Measurements from ENCODE around the gene RAPGEF4. TPM values are rescaled to one million over a fixed set of nuclear protein-coding genes. Genes with fewer than 3 reads are reported as not detected.
"Not testable (repeated sequence)": the region's sequence is repeated elsewhere in the genome, so short reads cannot be mapped to it uniquely, and the experiment has no call there.

Gene RAPGEF4
- total and polyA plus RNA-seq, 4 donors: 6.4 to 33.5 (median 8.6) TPM

DNA sequence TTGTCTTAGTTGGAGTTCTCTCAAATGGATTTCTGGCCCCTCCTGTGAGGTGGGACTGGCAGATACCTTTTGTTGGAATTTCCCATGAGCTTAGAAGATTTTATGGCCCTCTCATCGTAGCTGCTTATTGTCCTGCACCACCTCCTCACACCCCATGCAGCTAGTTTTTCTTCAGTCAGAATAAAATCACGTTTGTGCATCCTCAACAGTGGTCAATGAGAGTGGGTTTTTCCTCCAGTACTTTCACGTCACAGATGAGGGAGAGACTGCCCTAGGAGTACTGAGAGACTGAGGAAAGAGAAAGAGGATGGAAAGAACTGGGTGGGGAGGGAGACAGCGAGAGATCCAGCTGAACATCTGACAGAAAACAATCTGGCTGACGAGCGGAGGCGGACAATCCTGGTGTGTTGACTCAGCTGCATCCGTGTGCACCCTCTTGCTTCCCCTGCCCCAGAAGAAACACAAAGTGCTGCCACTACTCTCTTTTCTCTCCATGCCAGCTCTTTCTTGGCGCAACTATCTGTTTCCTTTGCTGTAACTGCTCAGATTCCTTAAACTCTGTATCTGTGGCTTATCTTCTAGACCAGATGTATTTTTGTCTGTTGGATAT is 7.4 kb downstream of the RAPGEF4 start:
- no peak overlapping the region for H3K9ac ChIP-seq (ENCODE audit: insufficient read depth in 1 of 2, low read length in 2 of 2)

DNA sequence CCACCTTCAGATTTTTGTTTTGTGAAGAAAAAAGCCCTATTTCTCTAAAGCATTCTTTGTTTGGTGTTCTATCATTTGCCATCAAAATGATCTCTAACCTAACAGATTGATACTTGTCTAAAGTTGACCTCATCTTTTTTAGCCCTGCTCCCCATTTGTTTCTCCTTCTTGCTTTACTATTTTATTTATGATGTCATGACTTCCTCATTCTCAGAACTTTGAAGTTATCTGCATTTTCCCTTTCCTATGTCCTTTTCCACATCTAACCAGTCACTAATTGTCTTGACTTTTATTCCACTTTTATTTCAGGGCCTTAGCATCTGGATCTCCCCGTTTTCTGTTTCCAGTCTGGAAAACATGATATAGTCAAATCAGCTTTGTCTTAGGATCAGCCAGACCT is 8.3 kb downstream of the RAPGEF4 start:
- 94 to 95% methylated on average over 1 of the region's 1 CpG for WGBS, 2 donors
- no peaks in the 10 kb centered on the region for H3K4me1 ChIP-seq (ENCODE audit: control insufficient read depth in 5 of 5, insufficient read depth in 5 of 5, low read length in 5 of 5)
- H3K27me3 ChIP-seq (ENCODE audit: control insufficient read depth in 3 of 3, insufficient read depth in 3 of 3, low read length in 2 of 3): peaks cover 0 to 2% (median under 1%) of the 10 kb centered on the region in 3 donors
- no peak for TF ChIP-seq CTCF (IDR thresholded peaks at IDR 0.05; ENCODE audit: control extremely low read depth, extremely low read depth)
- H3K27ac ChIP-seq (ENCODE audit: low read depth in 1 of 2, low read length in 1 of 2): no peak overlapping the region
- no peak overlapping the region for H3K4me3 ChIP-seq
- DNase-seq (no peak), ATAC-seq (ENCODE audit: insufficient read depth, low FRiP score) (no peak)
- H3K9ac ChIP-seq (ENCODE audit: insufficient read depth in 1 of 2, low read length in 2 of 2): no peak overlapping the region
- no peaks in the 10 kb centered on the region for H3K9me3 ChIP-seq (ENCODE audit: control insufficient read depth in 4 of 4, insufficient read depth in 3 of 4, low read length in 3 of 4)
- H3K36me3 ChIP-seq (ENCODE audit: control insufficient read depth in 4 of 4, insufficient read depth in 4 of 4, low read length in 4 of 4): no peaks in the 10 kb centered on the region

More for the DNA sequence above, 7.4 kb downstream of the RAPGEF4 start:
- DNase-seq (no peak), ATAC-seq (ENCODE audit: insufficient read depth, low FRiP score) (no peak)
- no peaks in the 10 kb centered on the region for H3K9me3 ChIP-seq (ENCODE audit: control insufficient read depth in 4 of 4, insufficient read depth in 3 of 4, low read length in 3 of 4)
- H3K27ac ChIP-seq (ENCODE audit: low read depth in 1 of 2, low read length in 1 of 2): no peak overlapping the region
- no peak for TF ChIP-seq CTCF (IDR thresholded peaks at IDR 0.05; ENCODE audit: control extremely low read depth, extremely low read depth)
- H3K4me3 ChIP-seq: no peak overlapping the region
- WGBS, 2 donors: 74 to 83% methylated on average over 9 of the region's 9 CpGs
- peaks cover 0 to 10% (median 4%) of the 10 kb centered on the region in 3 donors for H3K27me3 ChIP-seq (ENCODE audit: control insufficient read depth in 3 of 3, insufficient read depth in 3 of 3, low read length in 2 of 3)
- H3K36me3 ChIP-seq (ENCODE audit: control insufficient read depth in 4 of 4, insufficient read depth in 4 of 4, low read length in 4 of 4): no peaks in the 10 kb centered on the region
- H3K4me1 ChIP-seq (ENCODE audit: control insufficient read depth in 5 of 5, insufficient read depth in 5 of 5, low read length in 5 of 5): no peaks in the 10 kb centered on the region

DNA sequence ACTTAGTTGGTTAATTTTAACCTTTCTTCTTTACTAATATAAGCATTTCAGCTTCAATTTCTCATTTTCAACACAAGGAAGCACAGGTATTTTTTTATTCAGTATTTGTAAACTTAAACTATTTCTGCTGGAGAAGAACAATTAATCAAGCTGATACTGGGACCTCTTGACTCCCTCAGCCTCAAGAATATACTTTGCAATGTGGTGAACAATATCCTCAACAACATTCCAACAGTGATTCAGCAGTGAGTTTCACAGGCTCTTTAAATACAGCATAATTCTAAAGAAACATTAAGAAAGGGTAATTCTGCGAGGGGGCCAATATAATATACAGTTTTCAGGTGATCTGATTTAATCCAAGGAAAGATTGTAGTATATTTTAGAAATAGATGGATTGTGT is 10.0 kb downstream of the RAPGEF4 start:
- H3K27ac ChIP-seq (ENCODE audit: low read depth in 1 of 2, low read length in 1 of 2): no peak overlapping the region
- ATAC-seq (ENCODE audit: insufficient read depth, low FRiP score) (no peak), DNase-seq (no peak)
- no peak overlapping the region for H3K4me3 ChIP-seq
- 85 to 89% methylated on average over 1 of the region's 1 CpG for WGBS, 2 donors
- H3K27me3 ChIP-seq (ENCODE audit: control insufficient read depth in 3 of 3, insufficient read depth in 3 of 3, low read length in 2 of 3): no peaks in the 10 kb centered on the region
- H3K9me3 ChIP-seq (ENCODE audit: control insufficient read depth in 4 of 4, insufficient read depth in 3 of 4, low read length in 3 of 4): no peaks in the 10 kb centered on the region
- TF ChIP-seq CTCF (IDR thresholded peaks at IDR 0.05; ENCODE audit: control extremely low read depth, extremely low read depth): no peak
- H3K9ac ChIP-seq (ENCODE audit: insufficient read depth in 1 of 2, low read length in 2 of 2): no peak overlapping the region
- H3K36me3 ChIP-seq (ENCODE audit: control insufficient read depth in 4 of 4, insufficient read depth in 4 of 4, low read length in 4 of 4): no peaks in the 10 kb centered on the region
- no peaks in the 10 kb centered on the region for H3K4me1 ChIP-seq (ENCODE audit: control insufficient read depth in 5 of 5, insufficient read depth in 5 of 5, low read length in 5 of 5)

- not testable (repeated sequence) for H3K27me3 ChIP-seq (ENCODE audit: control insufficient read depth in 3 of 3, insufficient read depth in 3 of 3, low read length in 2 of 3); ATAC-seq (ENCODE audit: insufficient read depth, low FRiP score); H3K9ac ChIP-seq (ENCODE audit: insufficient read depth in 1 of 2, low read length in 2 of 2); H3K4me3 ChIP-seq; DNase-seq; H3K36me3 ChIP-seq (ENCODE audit: control insufficient read depth in 4 of 4, insufficient read depth in 4 of 4, low read length in 4 of 4); H3K4me1 ChIP-seq (ENCODE audit: control insufficient read depth in 5 of 5, insufficient read depth in 5 of 5, low read length in 5 of 5); H3K9me3 ChIP-seq (ENCODE audit: control insufficient read depth in 4 of 4, insufficient read depth in 3 of 4, low read length in 3 of 4); H3K27ac ChIP-seq (ENCODE audit: low read depth in 1 of 2, low read length in 1 of 2)
- WGBS, 2 donors: 97 to 98% methylated on average over 2 of the region's 2 CpGs
Measured at GRCh38 chr2:172748543-172748942, 12.9 kb downstream of the RAPGEF4 start.
